Breast epithelium (tissue), 3 donors: ENCODE results near the gene GATAD2A.

Experiments
- POLR2A ChIP-seq: fragments of 450-650 bp; IDR thresholded peaks from one replicate; pipeline ENCODE4 v1.6.1; 2016; ENCODE audit warnings: antibody characterized with exemption, mild to moderate bottlenecking, moderate library complexity
- TF ChIP-seq, protein P1 (sequence below), 3 donors: fragments of 450-650 bp; IDR thresholded peaks; one replicate each; pipeline ENCODE4 v1.5.1; 2016 to 2017; ENCODE audit warnings: antibody characterized with exemption in 3 of 3, mild to moderate bottlenecking in 3 of 3, moderate library complexity in 3 of 3

DNA sequence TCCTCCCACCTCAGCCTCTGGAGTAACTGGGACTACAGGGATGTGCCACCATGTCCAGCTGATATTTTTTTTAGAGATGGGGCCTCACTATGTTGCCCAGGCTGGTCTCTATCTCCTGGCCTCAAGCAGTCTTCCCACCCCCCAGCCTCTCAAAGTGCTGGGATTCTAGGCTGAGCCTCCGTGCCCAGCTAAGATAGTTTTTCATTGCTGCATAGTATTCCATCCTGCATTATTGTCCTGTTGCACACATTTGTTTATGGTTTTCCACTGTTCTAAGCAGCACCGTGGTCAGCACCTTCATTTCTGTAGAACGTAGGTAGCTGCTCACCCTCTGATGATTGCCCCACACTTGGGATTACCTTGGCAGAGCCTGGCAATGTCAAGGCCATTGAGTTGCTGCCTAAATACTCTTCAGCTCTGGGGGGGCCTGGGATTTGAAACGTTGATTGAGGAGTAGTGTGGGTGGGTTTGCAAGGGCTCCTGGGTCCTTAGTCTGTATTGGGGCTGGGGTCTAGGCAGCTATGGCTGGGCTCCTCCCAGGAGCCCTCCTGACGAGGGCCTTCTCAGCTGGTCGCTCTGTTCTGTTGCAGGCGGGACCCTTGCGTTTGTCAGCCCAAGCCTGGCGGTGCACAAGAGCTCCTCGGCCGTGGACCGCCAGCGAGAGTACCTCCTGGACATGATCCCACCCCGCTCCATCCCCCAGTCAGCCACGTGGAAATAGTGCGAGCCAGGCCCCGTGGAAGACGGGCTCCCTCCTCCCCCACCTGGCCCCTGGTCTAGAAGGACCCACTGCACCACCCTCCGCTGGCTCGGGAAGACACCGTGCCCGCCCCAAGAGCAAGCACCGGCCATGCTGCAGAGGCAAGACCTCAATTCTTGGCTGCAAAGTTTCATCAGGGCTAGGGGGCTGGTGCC is 99.5 kb downstream of the GATAD2A start:
- TF ChIP-seq, protein P1, sequence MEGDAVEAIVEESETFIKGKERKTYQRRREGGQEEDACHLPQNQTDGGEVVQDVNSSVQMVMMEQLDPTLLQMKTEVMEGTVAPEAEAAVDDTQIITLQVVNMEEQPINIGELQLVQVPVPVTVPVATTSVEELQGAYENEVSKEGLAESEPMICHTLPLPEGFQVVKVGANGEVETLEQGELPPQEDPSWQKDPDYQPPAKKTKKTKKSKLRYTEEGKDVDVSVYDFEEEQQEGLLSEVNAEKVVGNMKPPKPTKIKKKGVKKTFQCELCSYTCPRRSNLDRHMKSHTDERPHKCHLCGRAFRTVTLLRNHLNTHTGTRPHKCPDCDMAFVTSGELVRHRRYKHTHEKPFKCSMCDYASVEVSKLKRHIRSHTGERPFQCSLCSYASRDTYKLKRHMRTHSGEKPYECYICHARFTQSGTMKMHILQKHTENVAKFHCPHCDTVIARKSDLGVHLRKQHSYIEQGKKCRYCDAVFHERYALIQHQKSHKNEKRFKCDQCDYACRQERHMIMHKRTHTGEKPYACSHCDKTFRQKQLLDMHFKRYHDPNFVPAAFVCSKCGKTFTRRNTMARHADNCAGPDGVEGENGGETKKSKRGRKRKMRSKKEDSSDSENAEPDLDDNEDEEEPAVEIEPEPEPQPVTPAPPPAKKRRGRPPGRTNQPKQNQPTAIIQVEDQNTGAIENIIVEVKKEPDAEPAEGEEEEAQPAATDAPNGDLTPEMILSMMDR (IDR thresholded peaks at IDR 0.05) = no peak
- no peak for TF ChIP-seq POLR2A
